Osteocyte (in vitro differentiated cells): ENCODE results near the gene NRG3. TPM values are rescaled to one million over a fixed set of nuclear protein-coding genes. Genes with fewer than 3 reads are reported as not detected.

Source experiments
- DNase-seq: peaks from one replicate; pipeline ENCODE4 v3.0.0; 2021; ENCODE audit warnings: mixed read lengths; ENCODE audit not compliant: unreplicated experiment; ENCODE audit errors: extremely low spot score
- H3K27ac Mint-ChIP-seq: one replicate; pipeline ENCODE4 v1.8.0; 2021; ENCODE audit warnings: mild to moderate bottlenecking, mixed read lengths; ENCODE audit not compliant: unreplicated experiment
- H3K27me3 Mint-ChIP-seq: one replicate; pipeline ENCODE4 v1.8.0; 2021; ENCODE audit warnings: mixed read lengths; ENCODE audit not compliant: unreplicated experiment
- H3K36me3 Mint-ChIP-seq: one replicate; pipeline ENCODE4 v1.8.0; 2021; ENCODE audit warnings: mixed read lengths; ENCODE audit not compliant: unreplicated experiment
- H3K4me1 Mint-ChIP-seq: one replicate; pipeline ENCODE4 v1.8.0; 2021; ENCODE audit warnings: mixed read lengths; ENCODE audit not compliant: unreplicated experiment
- H3K4me3 Mint-ChIP-seq: one replicate; pipeline ENCODE4 v1.8.0; 2021; ENCODE audit warnings: mild to moderate bottlenecking, moderate library complexity, mixed read lengths; ENCODE audit not compliant: unreplicated experiment
- H3K9me3 Mint-ChIP-seq: one replicate; pipeline ENCODE4 v1.8.0; 2021; ENCODE audit warnings: mixed read lengths; ENCODE audit not compliant: unreplicated experiment
- total RNA-seq: library from RNA; stranded (reverse); gene quantifications from 2 replicates; pipeline ENCODE4 v1.2.1, GENCODE V29; 2021
- TF ChIP-seq, protein P1 (sequence below): fragments of 200-600 bp; sonication (generic); IDR thresholded peaks from 2 replicates; pipeline ENCODE4 v1.5.0; 2021; ENCODE audit warnings: antibody characterized with exemption, mild to moderate bottlenecking, moderate library complexity

The NRG3 gene
- total RNA-seq, 1 donor from 2014 or later: not detected

DNA sequence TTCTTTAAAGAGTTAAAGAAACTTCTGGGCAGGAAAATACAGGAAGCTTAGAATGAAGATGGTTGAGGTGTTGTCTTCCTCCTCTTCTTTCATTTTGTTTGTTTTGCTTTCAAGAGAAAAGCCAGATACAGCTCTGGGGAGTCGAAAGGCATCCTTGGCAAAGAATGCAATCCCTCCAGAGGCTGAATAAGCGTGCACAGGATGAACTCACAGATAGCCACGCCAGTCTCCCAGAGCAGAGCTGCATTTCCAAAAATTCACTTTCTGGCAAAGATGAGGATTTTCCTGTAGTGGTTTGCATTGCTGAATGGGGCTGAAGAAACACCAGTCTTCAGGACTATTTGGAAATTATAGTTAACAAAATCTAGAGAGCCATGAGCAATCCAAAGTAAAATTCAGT is 336.4 kb downstream of the NRG3 start:
- no peak overlapping the region for H3K27ac Mint-ChIP-seq

DNA sequence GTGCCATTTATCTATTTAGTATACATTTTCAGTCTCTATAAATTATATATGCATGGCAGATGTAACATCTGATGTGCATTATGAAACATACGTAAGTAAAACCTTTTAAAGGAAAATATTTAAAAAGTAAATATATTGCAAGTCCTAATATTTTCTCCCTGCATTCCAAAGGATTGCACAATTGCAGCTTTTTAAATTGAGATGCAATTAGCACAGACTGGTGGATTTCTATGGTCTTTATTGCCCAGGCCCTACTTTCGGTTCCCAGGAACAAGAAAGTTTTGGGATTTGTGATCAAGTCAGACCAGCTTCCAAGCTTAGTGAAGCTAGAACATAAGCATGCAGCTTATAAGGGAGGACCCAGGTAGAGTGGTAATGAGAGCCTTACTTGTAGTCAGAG is 337.8 kb downstream of the NRG3 start:
- no peaks in the 10 kb centered on the region for H3K27me3 Mint-ChIP-seq
- H3K4me1 Mint-ChIP-seq: no peaks in the 10 kb centered on the region
- no peaks in the 10 kb centered on the region for H3K36me3 Mint-ChIP-seq
- no peak for DNase-seq
- no peak overlapping the region for H3K27ac Mint-ChIP-seq
- TF ChIP-seq, protein P1, sequence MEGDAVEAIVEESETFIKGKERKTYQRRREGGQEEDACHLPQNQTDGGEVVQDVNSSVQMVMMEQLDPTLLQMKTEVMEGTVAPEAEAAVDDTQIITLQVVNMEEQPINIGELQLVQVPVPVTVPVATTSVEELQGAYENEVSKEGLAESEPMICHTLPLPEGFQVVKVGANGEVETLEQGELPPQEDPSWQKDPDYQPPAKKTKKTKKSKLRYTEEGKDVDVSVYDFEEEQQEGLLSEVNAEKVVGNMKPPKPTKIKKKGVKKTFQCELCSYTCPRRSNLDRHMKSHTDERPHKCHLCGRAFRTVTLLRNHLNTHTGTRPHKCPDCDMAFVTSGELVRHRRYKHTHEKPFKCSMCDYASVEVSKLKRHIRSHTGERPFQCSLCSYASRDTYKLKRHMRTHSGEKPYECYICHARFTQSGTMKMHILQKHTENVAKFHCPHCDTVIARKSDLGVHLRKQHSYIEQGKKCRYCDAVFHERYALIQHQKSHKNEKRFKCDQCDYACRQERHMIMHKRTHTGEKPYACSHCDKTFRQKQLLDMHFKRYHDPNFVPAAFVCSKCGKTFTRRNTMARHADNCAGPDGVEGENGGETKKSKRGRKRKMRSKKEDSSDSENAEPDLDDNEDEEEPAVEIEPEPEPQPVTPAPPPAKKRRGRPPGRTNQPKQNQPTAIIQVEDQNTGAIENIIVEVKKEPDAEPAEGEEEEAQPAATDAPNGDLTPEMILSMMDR: no peak
- H3K4me3 Mint-ChIP-seq: no peak overlapping the region
- peaks cover 8% of the 10 kb centered on the region for H3K9me3 Mint-ChIP-seq

More for the DNA sequence above, 336.4 kb downstream of the NRG3 start:
- H3K27me3 Mint-ChIP-seq: no peaks in the 10 kb centered on the region
- H3K9me3 Mint-ChIP-seq: peaks cover 15% of the 10 kb centered on the region
- H3K4me1 Mint-ChIP-seq: no peaks in the 10 kb centered on the region
- TF ChIP-seq, protein P1: no peak
- no peaks in the 10 kb centered on the region for H3K36me3 Mint-ChIP-seq
- no peak overlapping the region for H3K4me3 Mint-ChIP-seq
- DNase-seq: no peak

DNA sequence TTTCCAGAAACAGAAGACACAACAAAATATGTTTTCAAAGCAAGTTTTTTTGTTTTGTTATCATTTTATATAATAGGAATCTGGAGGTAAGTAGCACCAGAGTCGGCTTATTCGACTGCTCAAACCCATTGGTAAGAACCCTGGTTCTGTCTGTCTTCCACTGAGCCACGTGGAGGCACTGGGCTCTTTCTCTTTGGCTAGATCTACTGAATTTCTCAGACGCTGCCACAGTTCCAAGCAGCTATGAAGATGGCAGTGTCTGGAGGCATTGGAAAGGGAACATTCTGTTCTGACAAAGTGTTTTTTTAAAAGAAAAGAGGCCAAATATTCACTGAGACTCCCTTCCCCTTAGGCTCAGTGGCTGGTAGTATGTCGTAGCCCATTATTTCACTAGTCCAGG is 338.8 kb downstream of the NRG3 start:
- Mint-ChIP-seq H3K4me3 (no peak overlapping the region), H3K9me3 (peaks cover 5% of the 10 kb centered on the region), H3K4me1 (no peaks in the 10 kb centered on the region), H3K27ac (no peak overlapping the region), H3K36me3 (no peaks in the 10 kb centered on the region), H3K27me3 (no peaks in the 10 kb centered on the region)
- DNase-seq: no peak
- TF ChIP-seq, protein P1: no peak

DNA sequence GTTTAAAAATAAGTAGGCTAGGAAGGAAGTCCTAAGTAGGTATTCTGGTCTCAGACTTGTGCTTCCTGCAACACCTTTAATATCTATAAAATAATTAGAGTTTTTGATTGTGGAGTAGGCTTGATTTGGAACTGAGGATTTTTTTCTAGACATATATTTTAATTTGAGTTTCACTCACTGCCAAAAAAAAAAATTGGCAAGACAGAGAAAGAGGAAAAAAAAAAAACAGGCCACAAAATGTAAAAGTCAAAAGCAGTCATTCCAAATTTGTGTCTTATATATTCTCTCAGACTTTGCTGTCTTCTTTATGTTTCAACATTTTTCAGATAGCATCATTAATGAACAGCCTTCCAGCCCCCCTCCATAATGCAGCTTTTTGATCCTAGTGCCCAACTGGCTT is 346.1 kb downstream of the NRG3 start:
- TF ChIP-seq, protein P1: no peak
- H3K4me3 Mint-ChIP-seq: no peak overlapping the region
- no peaks in the 10 kb centered on the region for H3K36me3 Mint-ChIP-seq
- no peaks in the 10 kb centered on the region for H3K9me3 Mint-ChIP-seq
- H3K27me3 Mint-ChIP-seq: no peaks in the 10 kb centered on the region
- no peak overlapping the region for H3K27ac Mint-ChIP-seq
- DNase-seq: no peak
- no peaks in the 10 kb centered on the region for H3K4me1 Mint-ChIP-seq

DNA sequence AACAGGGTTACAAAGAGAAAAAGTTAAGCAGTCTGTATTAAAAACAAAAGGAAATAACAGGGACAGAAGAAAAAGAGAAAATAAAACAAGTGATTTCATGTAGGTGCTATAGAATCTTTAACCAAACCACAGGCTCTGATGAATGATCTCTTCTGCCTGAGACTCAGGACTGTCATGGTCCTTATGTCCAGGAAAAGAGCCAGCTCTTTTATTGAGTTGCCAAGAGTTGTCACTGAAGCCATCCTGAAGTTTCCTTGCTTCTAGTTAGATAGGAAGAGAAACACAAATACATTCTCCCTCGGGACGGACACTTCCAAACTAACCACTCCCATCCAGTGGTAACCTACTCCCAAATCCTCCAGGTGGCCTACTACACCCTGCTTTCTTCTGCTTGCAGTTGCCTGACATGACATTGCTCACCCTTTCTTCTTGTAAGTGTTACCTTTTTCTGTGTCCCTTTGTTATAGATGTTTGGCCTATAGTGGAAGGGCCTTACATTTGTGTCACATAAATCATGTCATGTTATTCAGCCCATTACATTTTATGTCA is 346.7 kb downstream of the NRG3 start:
- no peaks in the 10 kb centered on the region for H3K27me3 Mint-ChIP-seq

More for the DNA sequence above, 346.7 kb downstream of the NRG3 start:
- Mint-ChIP-seq H3K36me3 (no peaks in the 10 kb centered on the region), H3K27ac (no peak overlapping the region), H3K4me3 (no peak overlapping the region), H3K9me3 (no peaks in the 10 kb centered on the region), H3K4me1 (no peaks in the 10 kb centered on the region)
- DNase-seq: no peak
- TF ChIP-seq, protein P1: no peak
